SK-N-DZ (cell line): Measurements from ENCODE around the gene KCNK10.

Source experiments
- DNase-seq: peaks from one replicate; pipeline ENCODE4 v3.0.0-alpha.2; 2015; ENCODE audit warnings: low spot score

KCNK10 gene

GRCh38 chr14:88228522-88229236 is 94.4 kb downstream of the KCNK10 start:
- no peak for DNase-seq

- DNase-seq: no peak
These were observed 95.4 kb downstream of the KCNK10 start for GRCh38 chr14:88227693-88228092.

- no peak for DNase-seq
These were observed 97.3 kb downstream of the KCNK10 start for GRCh38 chr14:88225721-88226120.

- DNase-seq: peak; percentile 65
These were observed 104.8 kb downstream of the KCNK10 start for GRCh38 chr14:88218119-88218915.

- no peak for DNase-seq
These were observed 110.4 kb downstream of the KCNK10 start for GRCh38 chr14:88212691-88213090.

- no peak for DNase-seq
These were observed 112.6 kb downstream of the KCNK10 start for GRCh38 chr14:88210426-88210825.

- DNase-seq: no peak
These were observed 113.8 kb downstream of the KCNK10 start for GRCh38 chr14:88209273-88209672.

- no peak for DNase-seq
These were observed 114.2 kb downstream of the KCNK10 start for GRCh38 chr14:88208858-88209257.

GRCh38 chr14:88204221-88204620 is 118.8 kb downstream of the KCNK10 start:
- DNase-seq: no peak

GRCh38 chr14:88203291-88203690 is 119.8 kb downstream of the KCNK10 start:
- no peak for DNase-seq

GRCh38 chr14:88202286-88202685 is 120.8 kb downstream of the KCNK10 start:
- DNase-seq: no peak

GRCh38 chr14:88201851-88202250 is 121.2 kb downstream of the KCNK10 start:
- DNase-seq: no peak

GRCh38 chr14:88199882-88200281 is 123.2 kb downstream of the KCNK10 start:
- no peak for DNase-seq

GRCh38 chr14:88198446-88198845 is 124.6 kb downstream of the KCNK10 start:
- no peak for DNase-seq

GRCh38 chr14:88196925-88197324 is 126.1 kb downstream of the KCNK10 start:
- DNase-seq: no peak

- no peak for DNase-seq
These were observed 126.8 kb downstream of the KCNK10 start for GRCh38 chr14:88196116-88196890.

- no peak for DNase-seq
These were observed 127.4 kb downstream of the KCNK10 start for GRCh38 chr14:88195676-88196075.

- no peak for DNase-seq
These were observed 128.5 kb downstream of the KCNK10 start for GRCh38 chr14:88194531-88194930.

GRCh38 chr14:88191605-88192004 is 131.5 kb downstream of the KCNK10 start:
- no peak for DNase-seq

- peak; percentile 88 for DNase-seq
These were observed 133.5 kb downstream of the KCNK10 start for GRCh38 chr14:88189417-88190191.

GRCh38 chr14:88188745-88189416 is 134.2 kb downstream of the KCNK10 start:
- DNase-seq: peak; percentile 52
